AG08396 (cell line): ENCODE results near the gene USP49.

Experiments used
- DNase-seq: peaks from one replicate; pipeline ENCODE4 v3.0.0; 2012; ENCODE audit warnings: low spot score, mixed read lengths

The USP49 gene

DNA sequence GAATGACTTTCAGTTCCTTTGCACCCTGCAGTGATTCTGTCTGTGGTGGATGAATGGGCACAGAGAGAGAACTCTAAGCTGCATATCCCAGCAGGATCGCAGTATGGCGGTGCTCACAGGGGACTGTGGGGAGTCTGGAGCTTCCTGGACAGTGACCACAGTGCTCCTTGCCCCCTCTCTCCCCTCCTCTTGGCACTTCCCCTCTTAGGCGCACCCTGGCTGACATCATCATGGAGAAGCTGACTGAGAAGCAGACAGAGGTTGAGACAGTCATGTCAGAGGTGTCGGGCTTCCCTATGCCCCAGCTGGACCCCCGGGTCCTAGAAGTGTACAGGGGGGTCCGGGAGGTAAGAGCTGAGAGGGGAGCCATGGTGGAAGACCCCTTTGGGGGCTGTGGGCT lies 34.7 kb upstream of the USP49 start:
- no peak for DNase-seq

DNA sequence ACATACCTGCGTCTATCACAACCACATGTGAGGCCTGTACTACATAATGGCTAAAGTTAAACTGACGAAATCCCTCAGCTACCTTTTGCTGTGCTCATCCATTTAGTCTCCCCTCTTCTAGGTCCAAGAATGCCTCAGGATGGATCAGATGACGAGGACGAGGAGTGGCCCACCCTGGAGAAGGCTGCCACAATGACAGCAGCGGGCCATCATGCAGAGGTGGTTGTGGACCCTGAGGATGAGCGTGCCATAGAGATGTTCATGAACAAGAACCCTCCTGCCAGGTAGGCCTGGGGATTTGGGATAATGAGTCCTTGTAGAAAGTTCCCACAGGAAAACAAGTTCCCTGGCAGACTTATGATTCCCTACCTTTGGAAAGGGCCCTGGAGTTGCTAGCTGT lies 32.1 kb upstream of the USP49 start:
- DNase-seq = no peak

DNA sequence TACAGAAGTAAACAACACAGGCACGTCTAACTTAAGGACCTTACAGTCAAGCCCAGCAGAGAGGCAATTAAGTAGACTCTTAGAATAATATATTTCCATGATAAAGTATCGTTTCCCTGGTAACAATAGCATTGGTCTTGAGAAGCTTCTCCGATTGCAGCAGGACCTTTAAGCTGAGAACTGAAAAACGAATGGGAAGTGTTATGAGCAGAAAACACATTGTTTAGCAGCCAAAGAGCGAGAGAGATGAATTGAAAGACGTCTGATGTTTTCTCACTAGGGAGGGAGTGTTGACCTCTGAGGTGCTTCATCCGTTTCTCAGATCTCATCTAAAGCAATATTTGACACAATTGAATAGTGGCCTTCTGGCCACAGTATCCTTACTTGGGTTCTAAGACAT lies 27.0 kb upstream of the USP49 start:
- DNase-seq = no peak

DNA sequence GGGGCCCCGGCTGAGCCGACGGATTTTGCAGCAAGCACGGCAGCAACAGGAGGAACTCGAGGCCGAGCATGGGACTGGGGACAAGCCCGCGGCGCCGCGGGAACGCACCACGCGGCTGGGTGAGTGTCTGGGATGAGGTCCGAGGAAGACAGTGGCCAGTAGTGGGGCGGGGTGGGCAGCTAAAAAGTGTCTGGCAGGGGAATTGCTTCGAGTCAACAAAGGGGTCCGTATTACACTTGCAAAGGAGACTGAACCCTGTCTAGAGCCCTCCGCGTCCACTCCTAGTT lies 26.5 kb upstream of the USP49 start:
- peak; percentile 24 for DNase-seq

DNA sequence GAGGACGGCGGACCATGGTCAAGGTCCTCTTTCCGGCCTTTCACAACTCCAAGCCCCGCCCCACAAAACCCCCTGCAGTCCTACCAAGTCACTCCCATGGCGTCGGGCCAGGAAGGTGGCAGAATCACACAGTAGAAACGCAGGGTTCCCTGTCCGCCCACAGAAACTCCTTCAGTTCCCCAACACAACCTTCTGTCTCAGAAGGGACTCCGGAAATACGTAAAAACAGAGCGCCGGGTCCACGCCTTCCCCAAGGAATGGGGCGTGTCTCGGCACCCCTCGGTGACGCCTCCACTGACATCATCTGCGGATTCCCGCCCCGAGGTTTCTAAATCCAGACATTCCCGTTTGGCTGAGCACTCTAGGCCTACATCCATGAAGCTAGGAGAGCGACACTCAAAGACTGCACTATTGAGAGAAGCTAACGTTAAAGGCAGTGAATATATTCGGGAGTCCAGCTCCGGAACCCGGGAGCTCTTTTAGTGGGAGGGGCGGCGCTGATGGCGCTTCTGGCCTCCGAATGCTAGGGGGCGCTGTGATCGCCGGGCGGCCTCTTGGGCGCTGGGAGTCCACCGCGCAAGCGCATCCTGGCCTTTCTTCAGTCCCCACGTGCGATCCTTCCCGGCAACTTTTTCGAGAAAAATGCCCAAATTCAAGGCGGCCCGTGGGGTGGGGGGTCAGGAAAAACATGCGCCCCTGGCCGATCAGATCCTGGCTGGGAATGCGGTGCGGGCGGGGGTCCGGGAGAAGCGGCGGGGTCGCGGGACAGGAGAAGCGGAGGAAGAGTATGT lies 25.9 kb upstream of the USP49 start, which contains the start of the genes BYSL and MED20:
BYSL (plus strand) TSS at position 579 of the 791 bp plus-strand sequence; CDS start at position 643, 64 bp downstream.
MED20 (minus strand) TSS at position 219 of the 791 bp plus-strand sequence; CDS start at position 98, 121 bp downstream.
- DNase-seq = peak; percentile 91

DNA sequence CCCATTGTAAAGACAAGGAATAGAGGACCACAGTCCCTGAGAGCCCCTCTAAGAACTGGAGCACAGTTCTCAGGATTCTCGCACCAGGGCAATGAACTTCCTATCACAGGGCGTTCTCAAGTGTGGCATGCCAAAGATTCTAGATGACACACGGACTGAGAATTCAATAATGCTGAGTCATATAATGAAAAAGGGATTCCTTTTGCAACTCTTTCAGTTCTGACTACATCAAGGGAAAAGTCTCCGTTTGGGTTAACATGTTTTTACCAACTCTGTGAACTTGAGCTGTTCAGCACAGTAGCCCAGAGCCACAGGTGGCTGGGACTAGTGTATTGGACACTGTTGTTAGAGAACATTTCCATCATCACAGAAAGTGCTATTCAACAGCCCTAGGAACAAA lies 22.4 kb upstream of the USP49 start:
- DNase-seq = peak; percentile 84

DNA sequence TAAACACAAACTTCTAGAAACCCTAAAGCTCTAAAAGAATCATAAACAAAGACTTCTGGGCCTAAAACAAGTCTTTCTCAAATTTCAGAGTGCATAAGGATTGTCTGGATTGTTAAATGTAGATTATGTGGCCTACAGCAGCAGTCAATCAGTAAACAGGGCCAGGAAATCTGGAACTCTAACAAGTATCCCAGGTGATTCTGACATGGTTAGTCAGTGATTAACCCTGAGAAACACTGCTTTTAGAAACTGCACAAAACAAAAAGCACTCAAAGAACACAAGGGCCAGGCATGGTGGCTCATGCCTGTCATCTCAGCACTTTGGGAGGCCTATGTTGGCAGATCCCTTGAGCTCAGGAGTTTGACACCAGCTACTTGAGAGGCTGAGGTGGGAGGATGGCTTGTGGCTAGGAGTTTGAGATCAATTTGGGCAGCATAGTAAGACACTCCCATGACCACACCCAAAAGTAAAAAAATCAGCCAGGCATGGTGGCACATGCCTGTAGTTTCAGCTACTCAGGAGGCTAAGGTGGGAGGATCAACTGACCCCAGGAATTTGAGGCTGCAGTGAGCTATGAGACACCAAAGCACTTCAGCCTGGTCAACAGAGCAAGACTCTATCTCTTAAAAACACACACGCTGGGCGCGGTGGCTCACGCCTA lies 19.8 kb upstream of the USP49 start:
- no peak for DNase-seq

DNA sequence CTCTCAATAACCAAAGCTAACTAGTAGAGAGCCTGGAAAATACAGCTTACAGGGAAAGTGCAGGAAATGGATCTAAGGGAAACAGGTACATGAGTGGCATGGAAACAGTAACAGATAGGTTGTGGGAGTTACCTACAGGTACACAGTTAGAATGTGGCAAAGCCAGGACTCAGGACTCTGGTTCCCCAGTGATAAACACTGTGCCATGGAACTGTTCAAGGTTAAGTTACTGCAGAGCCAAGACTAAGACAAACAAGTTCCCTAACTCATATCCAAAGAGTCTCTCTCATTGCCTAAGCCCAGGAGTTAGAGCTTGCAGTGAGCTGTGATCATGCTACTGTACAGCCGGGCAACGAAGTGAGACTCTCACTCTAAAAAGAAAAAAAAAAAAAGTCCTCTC lies 19.2 kb upstream of the USP49 start:
- DNase-seq = no peak

DNA sequence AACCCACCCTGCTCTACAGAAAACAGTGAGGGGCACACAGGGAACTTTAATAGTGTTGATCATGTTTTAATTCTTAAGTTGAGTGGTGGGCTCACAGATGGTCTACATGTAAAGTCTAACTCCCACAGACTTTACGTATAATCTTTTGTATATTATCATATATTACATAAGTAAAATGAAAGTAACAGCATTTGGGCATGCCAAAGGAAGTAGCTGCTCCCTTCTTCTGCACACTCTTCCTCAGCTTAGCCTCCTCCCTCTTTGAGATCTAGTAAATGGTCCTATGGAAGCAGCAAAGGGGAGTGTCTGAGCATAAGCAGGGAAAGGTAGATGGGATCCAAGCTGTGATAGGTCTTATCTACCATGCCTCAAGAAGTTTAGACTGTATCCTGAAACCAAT lies 14.6 kb upstream of the USP49 start:
- DNase-seq = no peak

DNA sequence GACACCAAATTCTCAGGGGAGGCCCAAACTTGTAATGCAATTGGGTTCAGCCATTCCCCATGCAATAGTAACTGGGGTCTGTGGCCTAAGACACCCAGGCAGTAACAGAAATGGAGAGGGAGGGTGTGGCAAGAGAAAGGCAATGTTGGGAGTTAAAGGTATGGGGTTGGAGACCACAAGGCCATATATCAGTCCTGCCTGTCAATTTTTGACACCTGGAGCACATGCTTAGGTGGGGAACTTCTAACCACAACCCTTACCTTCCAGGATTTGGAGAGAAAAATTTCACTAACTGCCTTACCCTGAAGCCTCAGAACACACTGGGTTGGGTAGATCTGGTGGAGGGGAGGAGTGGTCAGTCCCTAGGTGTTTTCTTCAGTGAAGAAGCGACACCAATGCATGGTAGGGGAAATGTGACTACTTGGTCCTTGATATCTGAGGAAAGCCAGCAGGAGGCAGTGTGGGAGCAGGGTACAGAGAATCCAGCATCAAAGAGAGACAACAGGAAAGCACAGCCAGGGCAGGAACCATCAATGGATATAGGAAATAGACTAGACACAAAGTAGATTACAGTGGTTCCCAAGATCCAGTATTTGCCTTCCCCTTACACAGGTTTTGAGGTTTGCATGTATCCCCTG lies 6.8 kb upstream of the USP49 start:
- DNase-seq = peak; percentile 38

DNA sequence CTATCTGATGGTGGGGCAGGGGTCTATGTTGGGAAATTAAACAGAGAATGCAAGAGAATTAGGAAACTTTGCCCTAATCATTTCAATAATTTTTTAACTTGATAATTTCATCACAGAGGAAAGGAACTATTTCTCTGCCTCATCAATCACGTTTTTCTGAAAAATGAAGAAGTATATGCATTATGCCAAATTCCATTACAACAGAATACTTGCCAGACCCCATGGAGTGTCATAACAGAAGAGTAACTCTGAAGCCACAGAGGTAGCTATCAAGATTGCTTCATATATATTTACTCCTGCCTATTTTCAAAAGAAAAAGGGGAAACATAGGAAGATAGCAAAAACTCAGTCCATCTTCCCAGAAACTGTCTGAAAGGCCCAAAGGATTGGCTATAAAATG lies 5.7 kb upstream of the USP49 start:
- DNase-seq = no peak

DNA sequence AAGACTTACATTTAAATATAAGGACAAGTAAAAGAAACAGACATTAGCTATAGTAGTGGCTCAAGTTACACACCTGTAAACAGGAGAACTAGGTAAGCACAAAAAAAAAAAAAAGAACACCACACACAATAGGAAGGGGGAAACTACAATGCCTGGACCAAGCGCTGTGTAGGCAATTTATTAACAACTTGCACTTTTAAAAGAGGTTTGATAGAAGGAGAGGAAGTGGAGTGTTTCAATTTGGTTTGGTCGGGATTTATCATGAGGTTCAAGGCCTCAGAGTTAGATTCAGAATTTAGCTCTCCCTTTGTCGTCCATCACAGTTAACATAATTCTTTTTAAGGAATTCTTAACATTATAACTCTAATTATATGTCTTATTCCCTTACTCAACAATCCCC lies 1.1 kb upstream of the USP49 start:
- DNase-seq = no peak

DNA sequence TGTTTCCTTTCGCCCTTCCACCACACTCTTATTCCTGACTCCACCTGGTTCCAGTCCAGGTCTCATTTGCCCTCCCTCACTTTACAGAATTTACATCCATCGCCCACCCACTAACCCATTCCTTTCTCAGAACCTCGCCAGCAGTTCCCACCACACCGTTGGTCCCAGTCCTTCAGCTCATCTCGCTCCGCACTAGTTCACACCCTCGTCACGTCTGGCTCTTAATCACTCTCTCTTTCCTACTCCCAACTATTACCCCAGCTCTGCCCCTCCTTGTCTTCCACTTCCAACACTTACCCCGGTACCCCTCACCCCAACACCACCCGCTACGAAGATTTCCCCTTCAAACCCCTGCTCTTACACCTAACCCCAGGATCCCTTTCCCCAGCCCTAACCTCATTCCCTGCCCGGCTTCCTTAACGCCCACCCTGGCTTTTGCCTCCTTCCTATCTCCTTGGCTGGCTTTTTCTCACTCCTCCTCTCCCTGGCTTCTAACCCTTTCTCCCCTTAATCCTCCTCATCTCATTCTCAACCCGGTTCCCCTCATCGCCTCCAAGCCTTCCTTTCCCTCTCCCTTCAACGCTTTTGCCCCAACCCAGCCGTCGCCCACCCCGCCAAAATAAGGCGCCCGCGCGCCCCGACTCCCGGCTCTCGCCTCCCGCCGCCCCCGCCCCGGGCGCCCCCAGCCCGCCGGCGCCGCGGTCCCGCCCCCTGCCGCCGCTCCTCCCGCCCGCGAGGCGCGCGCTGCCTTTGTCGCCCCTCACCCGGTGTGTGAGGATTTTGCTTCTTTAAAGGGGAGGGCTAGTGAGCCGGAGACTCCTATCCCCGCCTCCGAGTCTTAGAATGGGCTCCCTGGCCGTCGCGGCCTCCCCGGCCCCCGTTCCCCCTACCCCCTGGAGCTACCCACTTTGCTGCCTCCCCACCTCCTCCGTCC lies 542 bp downstream of the USP49 start:
- no peak for DNase-seq

DNA sequence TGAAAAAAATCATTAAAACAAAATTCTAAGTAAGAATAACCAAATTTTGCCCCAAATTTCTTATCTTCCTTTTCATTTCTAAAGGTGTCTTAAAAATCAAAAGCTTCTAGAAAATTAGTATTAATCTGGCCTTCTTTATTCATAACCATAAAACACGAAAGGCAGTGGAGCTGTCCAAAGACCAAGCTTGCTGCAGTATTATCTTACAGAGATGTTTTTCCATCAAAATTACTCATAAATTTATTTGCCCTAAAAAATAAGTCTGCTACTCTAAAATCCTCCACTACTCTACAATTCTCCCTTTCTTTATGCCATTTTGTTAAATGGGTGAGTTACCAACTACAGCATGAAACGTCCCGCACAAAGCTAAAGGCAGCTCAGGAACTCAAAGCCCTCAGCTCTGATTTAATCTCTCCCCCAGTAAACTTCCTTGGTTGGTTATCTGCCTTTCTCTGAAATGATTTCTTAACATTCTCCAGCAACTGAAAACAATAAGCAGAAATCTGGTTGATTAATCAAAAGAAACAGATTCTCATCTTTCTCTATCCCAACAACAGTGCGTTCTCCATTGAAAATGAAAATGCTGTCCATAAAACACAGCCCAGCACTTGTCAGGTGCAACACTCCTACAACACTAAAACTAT lies 2.1 kb downstream of the USP49 start:
- no peak for DNase-seq

DNA sequence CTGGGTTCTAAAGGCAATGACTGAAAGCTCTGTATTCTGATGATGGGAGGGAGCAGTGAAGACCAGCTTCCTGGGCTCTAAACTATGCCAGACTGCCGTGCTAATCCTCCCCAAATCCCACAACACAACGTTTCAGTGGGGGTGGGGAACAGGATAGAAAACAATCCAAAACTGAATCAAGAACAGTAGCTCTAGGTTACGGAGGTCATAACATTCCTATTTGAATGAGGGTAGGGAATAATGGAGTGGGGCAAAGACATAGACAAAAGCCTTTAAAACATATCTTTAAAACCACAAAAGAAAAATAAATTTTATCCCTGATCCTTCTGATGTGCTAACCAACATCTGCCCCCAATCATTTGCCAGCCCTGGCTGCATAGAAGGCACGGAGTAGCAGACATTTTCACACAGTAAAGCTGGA lies 7.8 kb downstream of the USP49 start:
- DNase-seq = no peak

DNA sequence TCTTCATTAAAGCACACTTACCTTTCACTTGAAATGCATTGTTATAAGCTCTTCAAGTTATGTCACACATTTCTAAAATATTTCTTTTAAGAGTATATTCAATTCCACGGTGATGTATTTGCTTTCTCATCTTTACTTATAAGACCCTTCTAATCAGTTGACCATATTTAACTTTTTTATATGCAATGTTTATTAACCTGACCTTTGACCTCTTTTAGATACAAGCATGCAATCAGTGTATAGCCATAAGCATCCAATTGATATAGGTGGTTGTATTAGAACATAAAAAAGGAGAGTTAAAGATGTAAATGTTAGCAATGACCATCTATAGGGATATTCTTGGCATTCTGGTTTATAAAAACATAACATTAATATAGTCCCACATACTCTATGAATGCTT lies 9.2 kb downstream of the USP49 start:
- no peak for DNase-seq

DNA sequence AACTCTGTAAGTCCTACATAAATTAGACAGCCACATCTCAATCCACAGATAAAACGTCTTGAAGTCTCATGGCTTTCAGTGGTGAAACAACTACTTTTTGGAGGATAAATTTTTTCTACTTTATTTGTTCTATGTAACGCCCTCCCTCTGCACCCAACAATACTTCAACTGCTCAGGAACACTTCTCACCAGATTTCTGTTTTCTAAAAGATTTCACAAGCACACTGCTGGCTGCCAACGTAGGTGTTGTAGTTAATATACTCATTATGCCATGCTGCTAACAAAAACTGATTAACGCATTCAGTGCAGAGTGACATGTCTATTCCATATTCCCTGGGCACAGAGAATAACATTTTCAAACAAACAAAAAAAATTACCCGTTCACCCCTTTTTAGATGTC lies 10.2 kb downstream of the USP49 start:
- DNase-seq = no peak

DNA sequence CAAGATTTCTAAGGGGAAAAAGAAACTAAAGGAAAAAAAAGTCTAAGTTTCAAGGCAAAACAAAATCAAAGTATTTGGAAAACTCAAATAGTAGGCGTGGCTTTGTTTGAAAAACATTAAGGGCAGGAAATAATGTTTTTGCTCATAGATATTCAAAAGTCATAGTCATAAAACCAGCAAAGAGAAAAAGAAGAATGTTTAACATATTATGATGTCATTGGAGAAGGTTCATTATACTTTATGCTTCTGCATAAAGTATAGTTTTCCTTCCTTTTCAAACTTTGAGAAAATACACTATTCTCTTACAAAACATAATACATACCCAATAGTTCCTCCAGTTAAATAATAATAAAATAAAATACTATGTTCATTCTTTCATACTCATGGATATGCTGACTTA lies 13.7 kb downstream of the USP49 start:
- DNase-seq = no peak

DNA sequence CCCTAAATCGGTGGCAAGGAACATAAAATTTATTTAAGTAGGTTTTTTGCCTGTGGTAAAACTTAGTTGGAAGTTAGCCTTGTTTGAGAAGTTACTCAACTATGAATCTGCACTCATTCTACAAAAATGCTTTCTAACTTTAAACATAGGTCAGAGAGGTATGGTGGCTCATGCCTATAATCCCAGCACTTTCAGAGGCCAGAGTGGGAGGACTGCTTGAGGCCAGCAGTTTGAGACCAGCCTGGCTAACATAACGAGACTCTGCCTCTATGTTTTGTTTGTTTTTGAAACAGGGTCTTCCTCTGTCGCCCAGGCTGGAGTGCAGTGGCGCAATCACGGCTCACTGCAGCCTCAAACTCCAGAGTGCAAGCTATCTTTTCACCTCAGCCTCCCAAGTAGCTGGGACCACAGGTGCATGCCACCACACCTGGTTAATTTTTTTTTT lies 16.2 kb downstream of the USP49 start:
- DNase-seq = peak; percentile 36

DNA sequence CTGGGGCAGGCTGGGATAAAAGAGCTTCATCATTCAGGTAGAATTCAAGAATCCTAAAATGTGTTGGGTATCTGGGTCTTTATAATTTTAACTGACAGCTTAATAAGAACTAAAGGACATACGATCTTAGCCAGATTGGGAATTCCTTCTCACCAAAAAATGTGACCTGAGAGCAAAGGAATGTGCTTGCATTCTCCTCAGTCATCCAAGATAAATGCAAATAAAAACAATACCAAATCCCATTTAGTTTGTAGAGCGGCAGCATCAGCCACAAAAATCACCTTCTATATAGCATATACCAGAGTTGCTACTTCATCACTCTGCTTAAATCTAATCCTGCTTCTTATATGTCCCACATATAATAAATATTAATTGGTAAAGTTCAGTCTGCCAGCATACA lies 16.9 kb downstream of the USP49 start:
- peak; percentile 48 for DNase-seq

DNA sequence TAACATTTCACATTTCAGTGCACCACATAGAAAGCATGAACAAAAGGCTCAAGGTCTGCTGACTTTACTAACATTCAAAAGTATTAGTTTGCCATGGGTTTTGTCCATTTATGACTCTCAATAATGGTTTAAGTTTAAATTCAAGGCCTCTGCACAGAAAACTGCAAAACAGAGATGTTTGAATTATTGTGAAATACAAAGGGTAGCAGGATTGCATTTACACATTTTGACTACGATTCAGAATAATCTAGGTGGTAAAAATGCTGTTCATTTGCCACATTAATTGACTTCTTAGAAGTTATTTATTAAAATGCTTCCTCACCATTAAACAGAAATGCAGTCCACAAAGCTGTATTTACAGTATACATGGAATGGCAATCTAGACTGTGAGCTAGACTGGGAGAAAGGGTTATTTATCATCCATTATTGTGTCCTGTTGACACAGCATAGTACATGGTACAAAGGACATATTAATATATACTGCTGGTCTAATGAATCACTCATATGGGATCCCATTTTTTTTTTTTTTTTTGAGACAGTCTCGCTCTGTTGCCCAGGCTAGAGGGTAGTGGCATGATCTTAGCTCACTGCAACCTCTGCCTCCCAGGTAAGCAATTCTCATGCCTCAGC lies 18.0 kb downstream of the USP49 start:
- DNase-seq = no peak
